HG02763 (cell line): ENCODE measurements around the gene ANXA7.

Experiments
- ATAC-seq: cut with Tn5 transposase; IDR thresholded peaks from one replicate; pipeline ENCODE4 v1.9.1; 2021; ENCODE audit warnings: mild to moderate bottlenecking, moderate library complexity; ENCODE audit not compliant: unreplicated experiment

The ANXA7 gene

DNA sequence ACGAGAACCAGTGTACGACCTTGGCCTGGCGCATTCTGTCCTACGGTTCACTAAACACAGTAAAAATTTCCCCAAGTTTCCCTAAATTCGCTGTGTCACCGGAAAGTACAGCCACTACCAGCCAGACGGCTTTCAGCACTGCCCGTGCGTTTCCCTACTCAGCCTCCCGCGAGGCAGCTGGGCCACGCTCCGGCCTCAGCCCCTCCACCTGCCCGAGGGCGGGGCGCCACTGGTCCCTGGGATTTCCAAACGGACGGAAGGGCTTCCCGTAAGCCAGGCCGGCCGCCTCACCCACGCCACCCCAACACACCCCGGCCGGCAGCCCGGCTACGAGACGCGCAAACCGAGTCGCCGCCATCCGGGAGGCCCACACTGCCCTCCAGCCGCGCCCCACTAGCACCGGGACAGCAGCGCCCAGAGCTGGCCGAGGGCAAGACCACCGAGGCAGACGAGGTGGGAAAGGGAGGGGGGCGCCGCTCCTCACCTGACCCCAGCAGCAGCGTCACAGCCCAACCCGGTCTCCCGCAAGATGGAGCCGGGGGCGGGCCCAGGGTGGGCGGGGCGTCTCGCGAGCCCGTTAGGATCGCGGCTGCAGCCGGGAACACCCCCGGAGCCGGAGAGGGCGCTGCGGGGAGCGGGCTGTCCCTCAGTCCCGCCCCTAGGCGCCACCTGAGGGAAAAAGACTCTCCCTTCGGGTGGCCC is at the start of gene ANXA7:
Gene ANXA7, minus strand, starts transcription at position 531 of the 702 bp plus-strand sequence. CDS start 13,202 bp downstream, outside the sequence.
- peak; percentile 91 for ATAC-seq

DNA sequence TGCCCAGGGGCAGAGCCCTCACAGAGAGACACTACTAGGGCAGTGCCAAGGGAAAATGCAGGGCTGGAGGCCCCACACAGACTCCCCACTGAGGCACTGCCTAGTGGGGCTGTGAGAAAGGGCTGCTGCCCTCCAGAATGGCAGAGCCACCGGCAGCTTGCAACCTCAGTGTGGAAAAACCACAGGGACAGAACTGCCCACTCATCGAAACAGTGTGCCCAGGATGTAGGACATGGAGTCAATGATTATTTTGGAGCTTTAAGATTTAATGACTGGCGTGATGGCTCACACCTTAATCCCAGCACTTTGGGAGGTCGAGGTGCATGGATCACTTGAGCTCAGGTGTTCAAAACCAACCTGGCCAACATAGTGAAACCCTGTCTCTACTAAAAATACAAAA is 47.0 kb upstream of the ANXA7 start:
- ATAC-seq: no peak

DNA sequence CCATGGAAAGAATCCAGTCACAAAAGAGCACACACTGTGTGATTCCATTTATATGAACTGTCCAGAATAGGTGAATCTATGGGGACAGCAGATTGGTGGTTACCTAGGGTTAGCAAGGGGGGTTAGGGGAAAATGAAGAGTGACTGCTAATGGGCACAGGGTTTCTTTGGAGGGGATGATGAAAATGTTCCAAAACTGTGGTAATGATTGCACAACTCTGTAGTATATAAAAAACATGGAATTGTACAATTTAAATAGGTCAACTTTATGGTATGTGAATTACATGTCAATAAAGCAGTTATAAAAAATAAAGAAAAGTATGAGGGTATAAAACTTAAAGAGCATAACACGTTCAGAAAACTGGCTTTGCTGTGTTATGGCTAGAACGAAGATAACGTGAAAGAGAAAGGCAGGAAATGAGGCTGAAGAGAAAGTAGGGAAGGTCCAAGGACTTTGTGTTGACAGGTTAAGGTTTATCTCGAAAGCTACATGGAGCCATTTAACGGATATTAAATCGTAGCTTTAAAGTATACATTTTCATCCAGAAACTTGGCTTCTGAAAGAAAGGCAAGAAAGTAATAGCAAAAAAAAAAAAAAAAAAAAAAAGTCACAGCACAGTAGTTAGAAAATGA is 45.9 kb upstream of the ANXA7 start:
- ATAC-seq: no peak

DNA sequence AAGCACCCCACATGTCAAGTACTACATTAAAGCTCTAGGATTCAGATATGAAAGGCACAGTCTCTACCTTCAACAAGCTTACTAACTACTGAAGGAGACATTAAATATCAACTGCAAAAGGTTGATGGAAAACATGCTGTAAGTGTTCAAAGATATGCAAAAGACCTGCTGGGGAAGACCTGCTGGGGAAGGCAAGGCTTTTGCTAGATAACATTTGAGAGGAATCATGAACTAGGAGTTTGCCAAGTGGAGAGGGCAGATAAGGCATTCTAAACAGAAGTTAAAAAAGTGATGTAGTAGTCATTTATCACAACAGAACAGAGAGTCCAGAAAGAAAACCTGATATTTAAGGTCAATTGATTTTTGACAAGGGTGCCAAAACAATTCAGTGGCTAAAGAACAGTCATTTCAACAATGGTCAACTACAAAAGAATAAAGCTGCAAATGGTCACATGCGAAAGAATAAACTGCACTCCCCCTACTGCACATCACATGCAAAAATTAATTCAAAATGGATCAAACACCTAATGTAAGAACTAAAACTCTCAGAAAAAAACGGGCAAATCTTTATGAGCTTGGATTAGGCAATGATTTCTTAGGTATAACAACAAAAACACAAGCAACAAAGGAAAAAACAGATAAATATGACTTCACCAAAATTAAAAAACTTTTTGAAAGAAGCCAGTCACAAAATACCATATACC is 42.5 kb upstream of the ANXA7 start:
- no peak for ATAC-seq

DNA sequence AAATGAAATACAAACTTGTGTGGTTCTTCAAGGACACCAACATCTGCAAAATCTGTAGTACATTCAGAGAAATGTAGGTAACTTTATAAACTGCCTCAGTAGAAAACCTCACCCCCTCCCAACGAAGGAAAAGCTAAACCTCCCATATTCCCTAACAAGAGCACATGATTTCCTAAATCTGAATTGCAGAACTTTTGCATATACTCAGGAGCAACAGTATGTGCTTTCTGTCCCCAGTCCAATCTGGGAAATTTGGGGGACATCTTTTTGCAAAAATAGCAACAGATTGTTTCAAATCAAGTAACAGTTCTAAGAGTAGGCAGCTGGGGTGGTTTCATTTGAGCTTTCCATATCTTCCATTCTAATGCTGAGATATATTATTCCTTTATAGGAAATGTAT is 35.3 kb upstream of the ANXA7 start:
- ATAC-seq: no peak

DNA sequence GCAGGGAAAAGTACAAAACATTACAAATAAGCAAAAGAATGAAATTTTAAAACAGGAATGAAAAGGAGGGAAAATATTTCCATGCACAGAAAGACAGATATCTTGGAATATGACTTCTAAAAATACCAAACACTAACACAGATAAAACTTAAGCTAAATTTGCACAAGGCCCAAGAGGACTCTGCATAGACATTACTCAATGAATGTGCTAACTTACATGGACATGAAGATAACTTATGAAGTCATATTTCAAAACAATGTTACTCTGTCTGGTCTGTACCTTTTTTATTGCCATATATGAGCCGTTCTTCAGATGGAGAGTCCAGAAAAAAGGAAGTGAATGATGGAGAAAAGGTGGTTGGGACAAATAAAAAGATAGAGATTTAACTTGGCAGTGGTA is 34.5 kb upstream of the ANXA7 start:
- ATAC-seq: no peak

DNA sequence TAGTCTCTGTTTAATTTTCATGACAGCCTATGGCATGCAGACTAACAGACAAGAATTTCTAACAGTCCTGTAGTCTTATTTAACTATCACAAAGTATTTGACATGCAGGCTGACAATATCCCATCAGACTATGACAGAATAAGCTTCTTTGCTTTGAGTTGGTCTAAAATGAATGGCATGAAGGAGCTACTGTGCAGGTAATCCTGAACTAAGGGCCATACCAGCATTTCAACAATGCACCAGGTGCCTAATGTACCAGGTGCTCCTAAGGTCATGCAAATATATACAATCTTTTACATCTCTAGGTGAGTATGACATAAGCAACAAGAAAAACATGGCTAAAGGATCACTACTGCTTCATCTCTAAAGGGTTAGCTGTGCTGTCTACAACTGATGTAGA is 33.1 kb upstream of the ANXA7 start:
- no peak for ATAC-seq

DNA sequence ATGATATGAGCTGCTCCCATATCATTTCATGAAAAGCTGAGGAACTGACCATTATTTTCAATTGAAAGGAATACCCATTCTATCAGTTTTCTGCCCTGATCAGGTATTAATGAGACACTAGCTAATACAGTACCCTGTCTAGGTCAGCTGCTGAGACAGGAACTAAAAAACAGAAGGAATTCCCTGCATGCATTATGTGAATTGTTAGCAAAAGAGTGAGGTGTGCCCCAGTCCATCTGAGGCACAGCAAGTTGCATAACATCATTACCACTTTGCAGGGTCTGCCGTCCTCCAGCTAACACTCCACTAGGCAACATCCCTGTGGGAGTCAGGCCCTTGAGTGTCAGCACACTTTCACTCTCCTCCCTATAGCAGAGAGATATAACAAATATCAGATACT is 30.6 kb upstream of the ANXA7 start:
- ATAC-seq: no peak

DNA sequence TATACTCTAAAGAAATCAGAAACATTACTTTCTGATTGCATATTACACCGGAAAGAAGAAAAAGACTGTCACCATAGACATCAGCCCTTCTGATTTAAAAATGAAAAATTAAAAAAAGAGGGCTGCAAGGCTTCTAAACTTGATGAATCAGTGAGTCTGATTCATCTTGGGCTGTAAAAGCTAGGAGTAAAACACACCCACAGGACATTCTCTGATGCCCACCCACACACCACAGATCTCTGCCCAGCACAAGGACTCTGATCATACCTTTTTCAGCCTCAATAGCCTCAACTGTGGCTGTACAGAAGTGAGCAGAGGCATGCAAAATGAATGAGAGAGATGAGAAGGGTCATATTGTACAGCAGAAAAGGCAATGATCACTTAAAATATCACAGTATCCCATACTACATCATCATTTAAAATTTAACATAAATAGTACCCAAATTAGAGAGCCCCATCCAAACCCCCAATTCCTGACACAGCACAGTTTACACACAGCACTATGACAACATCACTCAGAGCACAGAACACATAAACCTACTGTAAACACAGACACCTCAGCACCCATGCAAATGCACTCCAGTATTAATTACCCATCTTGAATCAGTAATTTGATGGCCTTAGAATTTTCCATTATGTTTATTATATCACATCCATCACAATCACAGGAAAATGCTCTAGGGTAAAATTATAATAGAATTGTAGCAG is 25.9 kb upstream of the ANXA7 start:
- no peak for ATAC-seq

DNA sequence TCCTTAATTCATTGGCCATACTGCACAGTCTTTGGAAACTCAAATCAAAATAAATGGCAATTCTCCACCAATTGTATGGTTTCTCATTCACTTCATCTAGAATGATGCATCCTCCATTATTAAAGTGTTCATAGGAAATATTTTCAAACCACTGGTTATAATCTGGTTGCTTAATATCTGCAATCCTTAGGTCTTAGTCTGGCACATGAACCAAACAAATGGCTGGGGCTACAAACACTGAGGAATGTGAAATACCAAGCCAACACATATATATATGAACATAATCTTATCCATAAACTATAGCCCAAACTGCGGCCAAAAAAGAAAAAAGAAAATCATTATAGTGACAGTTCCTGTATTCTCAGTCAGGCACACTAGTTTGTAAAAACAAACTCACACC is 25.2 kb upstream of the ANXA7 start:
- no peak for ATAC-seq

DNA sequence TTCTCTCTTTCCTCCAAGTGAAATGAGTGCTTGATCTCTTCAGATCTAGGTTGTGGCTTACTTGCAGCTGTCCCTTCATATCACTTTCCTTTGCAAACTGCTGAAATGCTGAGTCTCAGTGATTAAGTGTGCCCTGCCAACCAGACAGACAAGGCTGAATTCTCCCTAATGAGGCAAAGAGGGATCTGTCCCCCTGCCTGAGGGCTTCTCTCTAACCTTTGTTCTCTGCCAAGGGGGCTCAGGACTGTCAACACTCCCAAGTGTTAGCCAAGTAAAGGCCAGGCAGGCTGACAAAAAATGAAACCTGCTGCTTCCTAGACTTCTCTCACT is 19.6 kb upstream of the ANXA7 start, which contains the start of gene MSS51:
Gene MSS51, minus strand, starts transcription at position 24 of the 330 bp plus-strand sequence. CDS start 5,277 bp downstream, outside the sequence.
- ATAC-seq: no peak

DNA sequence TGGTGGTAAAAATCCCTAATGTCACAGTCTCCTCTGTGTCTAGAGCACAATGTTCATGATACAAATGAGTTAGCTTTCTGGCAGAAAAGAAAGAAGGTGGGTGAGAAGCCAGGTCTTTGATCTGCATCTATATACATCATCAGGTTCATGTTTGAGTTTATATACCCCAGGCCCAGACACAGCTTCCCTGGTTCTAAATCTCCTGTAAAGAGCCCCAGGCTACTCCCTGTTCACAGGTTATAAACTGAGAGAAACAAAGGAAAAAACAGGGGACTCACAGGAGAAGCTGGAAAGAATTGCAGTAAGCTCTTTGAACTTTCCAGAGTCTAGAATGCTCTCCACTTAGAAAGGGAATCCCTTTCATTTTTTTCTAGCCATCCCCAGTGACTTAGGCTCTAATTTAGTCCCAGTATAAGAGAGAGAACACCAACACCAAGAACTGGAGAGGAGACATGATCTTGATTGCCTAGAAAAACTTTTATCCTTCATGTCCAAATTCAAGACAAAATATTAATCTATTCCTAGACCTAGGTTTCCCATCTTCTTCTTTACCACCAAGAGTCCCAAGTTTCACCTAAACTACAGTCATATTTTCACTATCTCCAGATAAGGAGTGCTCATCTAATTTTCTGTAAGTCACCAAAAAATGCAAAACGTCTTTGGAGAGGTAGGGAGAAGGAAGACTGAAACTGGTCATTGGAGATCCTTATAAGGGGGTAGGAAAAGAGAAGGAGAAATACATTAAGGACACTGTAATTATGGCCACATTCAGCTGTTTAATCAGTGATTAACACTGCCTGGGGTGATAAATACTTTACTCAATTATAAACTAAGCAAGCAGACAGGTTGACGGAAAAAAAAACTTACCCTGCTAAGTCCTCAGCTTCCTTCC is 19.0 kb upstream of the ANXA7 start:
- ATAC-seq: no peak

DNA sequence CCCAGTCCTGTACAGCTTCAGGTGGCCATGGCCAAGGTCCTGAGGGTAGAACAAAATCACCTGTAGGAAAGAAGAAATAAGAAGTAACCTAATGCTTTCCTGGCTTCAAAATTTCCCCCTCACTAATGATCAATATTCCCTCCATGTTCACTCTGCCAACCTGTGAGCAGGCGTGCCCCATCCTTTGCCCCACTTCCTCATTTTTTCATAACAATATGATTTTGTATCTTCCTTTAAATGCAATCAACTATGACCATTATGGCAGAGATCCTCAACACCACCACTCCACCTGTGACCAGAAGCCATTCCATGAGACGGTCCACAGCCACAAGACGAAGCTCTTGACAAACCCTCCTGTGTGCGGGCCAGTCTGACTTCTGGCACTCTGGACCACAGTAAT is 12.5 kb upstream of the ANXA7 start:
- no peak for ATAC-seq

DNA sequence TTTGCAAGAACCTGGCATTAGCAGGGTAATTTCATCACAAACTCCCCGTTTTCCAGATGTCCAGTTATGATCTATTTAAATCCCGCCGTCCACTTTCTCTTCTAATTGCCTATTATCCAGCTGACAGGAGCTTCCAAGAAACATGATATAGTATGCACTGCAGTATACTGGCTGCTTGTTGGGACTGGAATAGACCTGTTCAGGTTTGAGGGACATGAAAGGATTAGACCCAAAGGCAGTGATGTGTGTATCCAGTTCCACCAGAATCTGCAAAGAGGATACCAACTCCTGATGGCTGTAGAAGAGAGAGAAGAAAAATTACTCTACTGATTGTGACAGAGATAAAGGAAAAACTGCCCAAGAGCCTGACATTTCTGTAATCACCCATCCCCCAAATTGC is 10.6 kb upstream of the ANXA7 start:
- no peak for ATAC-seq

DNA sequence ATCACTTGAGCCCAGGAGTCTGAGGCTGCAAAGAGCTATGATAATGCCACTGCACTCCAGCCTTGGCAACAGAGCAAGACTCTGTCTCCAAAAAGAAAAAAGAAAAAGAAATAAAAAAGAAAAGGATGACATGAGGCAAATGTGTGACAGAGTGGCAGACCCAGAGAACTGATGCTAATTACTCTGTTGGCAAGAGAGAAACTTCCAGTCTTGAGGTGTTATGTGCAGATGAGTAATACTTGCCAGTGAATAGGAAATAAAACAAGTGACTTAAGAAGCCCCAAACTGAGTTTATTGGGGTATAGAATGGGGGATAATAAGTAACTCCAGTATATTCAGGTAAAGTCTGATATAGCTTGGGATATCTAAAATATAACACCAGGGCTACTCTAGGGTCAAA is 9.5 kb upstream of the ANXA7 start:
- no peak for ATAC-seq

DNA sequence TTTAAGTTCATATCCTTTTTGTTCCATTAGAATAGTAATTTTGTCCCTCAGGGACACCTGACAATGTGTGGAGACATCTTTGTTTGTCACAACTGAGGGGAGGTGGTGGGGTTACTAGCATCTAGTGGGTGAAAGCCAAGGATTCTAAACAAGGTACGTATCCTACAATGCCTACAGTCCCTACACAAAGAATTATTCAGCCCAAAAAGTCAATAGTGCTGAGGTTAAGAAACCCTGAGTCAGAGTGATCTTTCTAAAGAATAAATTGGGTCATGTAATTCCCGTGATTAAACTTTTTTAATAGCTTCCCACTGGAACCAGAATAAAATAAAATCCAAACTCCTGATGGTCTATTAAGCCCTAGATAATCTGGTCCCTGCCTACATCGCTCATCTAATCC is 2.7 kb upstream of the ANXA7 start:
- ATAC-seq: no peak

DNA sequence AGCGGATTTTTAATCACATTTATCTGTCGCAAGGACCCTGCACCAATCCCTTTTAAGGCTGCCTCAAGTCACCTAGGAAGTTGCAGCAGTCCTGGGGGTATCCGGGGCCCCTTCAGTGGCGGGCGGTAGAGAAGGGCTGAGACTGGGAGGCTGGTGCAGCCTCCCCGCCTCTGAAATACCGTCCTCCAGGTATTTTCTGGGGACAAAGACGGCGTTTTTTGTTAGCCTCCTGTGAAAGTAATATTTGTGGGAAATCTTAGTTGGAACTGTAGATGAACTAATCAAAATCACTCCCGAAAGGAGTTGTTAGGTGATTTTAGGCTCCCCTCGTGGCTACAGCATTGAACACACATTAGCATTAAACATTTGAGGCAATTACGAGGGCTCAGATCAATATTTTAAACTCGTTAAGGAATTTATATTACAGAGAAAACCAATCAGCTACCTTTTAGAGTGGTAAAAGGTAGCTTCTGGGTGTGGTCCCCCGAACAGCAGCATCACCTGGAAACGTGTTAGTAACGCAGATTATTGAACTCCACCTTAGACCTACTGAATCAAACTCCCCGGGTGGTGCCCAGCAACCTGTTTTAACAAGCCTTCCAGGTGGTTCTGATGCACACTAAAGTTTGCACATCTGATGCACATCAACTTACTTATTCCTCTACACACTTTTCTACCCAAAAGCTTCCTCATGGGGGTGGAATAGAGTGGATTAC is 530 bp upstream of the ANXA7 start:
- ATAC-seq: no peak

DNA sequence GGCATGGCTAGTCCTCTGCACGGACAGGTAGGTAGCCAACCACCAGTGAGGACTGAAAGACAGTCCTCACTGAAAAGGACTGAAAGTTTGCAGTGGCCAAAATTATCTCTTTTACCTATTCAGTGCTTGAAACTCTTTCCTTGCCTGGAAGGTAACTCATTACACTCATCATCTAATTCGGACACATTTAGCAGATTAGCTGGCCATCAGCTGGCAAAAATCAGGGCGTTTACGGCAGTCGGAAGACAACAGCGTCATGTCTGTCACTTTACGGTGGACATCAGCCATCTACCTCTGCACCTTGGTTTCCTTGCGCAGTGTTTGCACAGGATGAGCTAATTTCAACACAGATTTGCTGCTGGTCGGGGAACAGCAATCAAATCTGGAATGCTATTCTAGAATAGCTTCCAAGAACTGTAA is 740 bp downstream of the ANXA7 start:
- peak; percentile 26 for ATAC-seq

DNA sequence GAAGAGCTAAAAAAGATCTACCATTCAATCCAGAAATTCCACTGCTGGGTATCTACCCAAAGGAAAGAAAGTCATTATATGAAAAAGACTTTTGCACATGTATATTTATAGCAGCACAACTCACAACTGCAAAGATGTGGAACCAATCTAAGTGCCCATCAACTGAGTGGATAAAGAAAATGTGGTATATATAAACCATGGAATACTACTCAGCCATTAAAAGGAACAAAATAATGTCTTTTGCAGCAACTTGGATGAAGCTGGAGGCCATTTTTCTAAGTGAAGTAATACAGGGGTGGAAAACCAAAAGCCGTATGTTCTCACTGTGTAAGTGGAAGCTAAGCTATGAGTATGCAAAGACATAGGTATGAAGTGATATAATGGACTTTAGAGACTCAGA is 3.0 kb downstream of the ANXA7 start:
- no peak for ATAC-seq

DNA sequence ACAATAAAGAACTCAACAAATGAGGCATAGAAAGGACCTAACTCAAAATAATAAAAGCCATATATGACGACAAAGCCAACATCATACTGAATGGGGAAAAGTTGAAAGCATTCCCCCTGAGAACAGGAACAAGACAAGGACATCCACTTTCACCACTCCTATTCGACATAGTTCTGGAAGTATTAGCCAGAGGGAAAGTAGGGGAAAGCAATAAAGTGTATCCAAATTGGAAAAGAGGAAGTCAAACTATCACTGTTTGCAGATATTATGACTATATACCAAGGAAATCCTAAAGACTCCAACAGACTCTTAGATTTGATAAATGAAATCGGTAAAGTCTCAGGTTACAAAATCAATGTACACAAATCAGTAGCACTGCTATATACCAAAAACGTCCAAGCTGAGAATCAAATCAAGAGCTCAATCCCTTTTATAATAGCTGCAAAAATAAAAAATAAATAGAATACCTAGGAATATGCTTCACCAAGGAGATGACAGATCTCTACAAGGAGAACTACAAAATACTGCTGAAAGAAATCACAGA is 4.8 kb downstream of the ANXA7 start:
- no peak for ATAC-seq
